OCI-LY1 (cell line): ENCODE measurements around the gene ARIH2.

Experiments
- H2AFZ ChIP-seq: fragments of 200-600 bp; sonication (generic), shearing (Covaris generic); 2 replicates; pipeline ENCODE4 v1.6.0; 2014; ENCODE audit warnings: antibody characterized with exemption, mild to moderate bottlenecking, low read length
- H3F3A ChIP-seq: fragments of 200-600 bp; sonication (generic), shearing (Covaris generic); 2 replicates; pipeline ENCODE4 v1.6.0; 2014; ENCODE audit warnings: mild to moderate bottlenecking, antibody characterized with exemption, low read length, moderate library complexity; ENCODE audit not compliant: insufficient read depth
- H3K27ac ChIP-seq: fragments of 200-600 bp; sonication (generic); 2 replicates; pipeline ENCODE4 v1.5.1; 2014; ENCODE audit warnings: low read length, mixed run types, mild to moderate bottlenecking, low read depth; ENCODE audit not compliant: poor library complexity, severe bottlenecking
- H3K27me3 ChIP-seq: fragments of 200-600 bp; sonication (generic); 2 replicates; pipeline ENCODE4 v1.6.0; 2014; ENCODE audit warnings: antibody characterized with exemption, mild to moderate bottlenecking, low read length, moderate library complexity; ENCODE audit not compliant: insufficient read depth
- H3K36me3 ChIP-seq: fragments of 200-600 bp; sonication (generic); 2 replicates; pipeline ENCODE4 v1.6.1; 2014; ENCODE audit warnings: mild to moderate bottlenecking, antibody characterized with exemption, low read length, moderate library complexity, mixed read lengths; ENCODE audit not compliant: insufficient read depth
- H3K4me1 ChIP-seq: fragments of 200-600 bp; sonication (generic); 2 replicates; pipeline ENCODE4 v1.5.1; 2014; ENCODE audit warnings: mild to moderate bottlenecking, low read length, moderate library complexity; ENCODE audit not compliant: insufficient read depth, severe bottlenecking
- H3K4me2 ChIP-seq: fragments of 200-600 bp; sonication (generic), shearing (Covaris generic); 2 replicates; pipeline ENCODE4 v1.6.1; 2014; ENCODE audit warnings: low read length
- H3K4me3 ChIP-seq: fragments of 200-600 bp; sonication (generic); 2 replicates; pipeline ENCODE4 v1.5.1; 2014; ENCODE audit warnings: low read length, low read depth, mild to moderate bottlenecking, mixed read lengths; ENCODE audit not compliant: poor library complexity, severe bottlenecking
- H3K79me2 ChIP-seq: fragments of 200-600 bp; shearing (Covaris generic); 2 replicates; pipeline ENCODE4 v1.6.1; 2016; ENCODE audit warnings: mixed run types, low read length, mixed read lengths; ENCODE audit not compliant: insufficient read depth
- H3K9ac ChIP-seq: fragments of 200-600 bp; sonication (generic), shearing (Covaris generic); 2 replicates; pipeline ENCODE4 v1.6.1; 2014; ENCODE audit warnings: mild to moderate bottlenecking, low read length, mixed read lengths
- H3K9me2 ChIP-seq: fragments of 200-600 bp; sonication (generic), shearing (Covaris generic); 2 replicates; pipeline ENCODE4 v1.6.1; 2014; ENCODE audit warnings: low read depth, mild to moderate bottlenecking, low read length, mixed read lengths
- H3K9me3 ChIP-seq: fragments of 200-600 bp; shearing (Covaris generic); 2 replicates; pipeline ENCODE4 v1.6.1; 2014; ENCODE audit warnings: low read length, mixed read lengths
- H4K20me1 ChIP-seq: fragments of 200-600 bp; sonication (generic), shearing (Covaris generic); 2 replicates; pipeline ENCODE4 v1.6.0; 2016; ENCODE audit warnings: mild to moderate bottlenecking, low read length; ENCODE audit not compliant: insufficient read depth
- CTCF ChIP-seq: fragments of 200-600 bp; sonication (generic), shearing (Covaris generic); IDR thresholded peaks from 2 replicates; pipeline ENCODE4 v1.5.1; 2017; ENCODE audit warnings: mild to moderate bottlenecking, antibody characterized with exemption, low read length, moderate library complexity, mixed read lengths
- EZH2 ChIP-seq: fragments of 200-600 bp; sonication (generic), shearing (Covaris generic); IDR thresholded peaks from 2 replicates; pipeline ENCODE4 v1.8.0; 2017; ENCODE audit warnings: borderline replicate concordance, mixed run types, mild to moderate bottlenecking, antibody characterized with exemption, low read length, moderate library complexity, mixed read lengths

Gene ARIH2

DNA sequence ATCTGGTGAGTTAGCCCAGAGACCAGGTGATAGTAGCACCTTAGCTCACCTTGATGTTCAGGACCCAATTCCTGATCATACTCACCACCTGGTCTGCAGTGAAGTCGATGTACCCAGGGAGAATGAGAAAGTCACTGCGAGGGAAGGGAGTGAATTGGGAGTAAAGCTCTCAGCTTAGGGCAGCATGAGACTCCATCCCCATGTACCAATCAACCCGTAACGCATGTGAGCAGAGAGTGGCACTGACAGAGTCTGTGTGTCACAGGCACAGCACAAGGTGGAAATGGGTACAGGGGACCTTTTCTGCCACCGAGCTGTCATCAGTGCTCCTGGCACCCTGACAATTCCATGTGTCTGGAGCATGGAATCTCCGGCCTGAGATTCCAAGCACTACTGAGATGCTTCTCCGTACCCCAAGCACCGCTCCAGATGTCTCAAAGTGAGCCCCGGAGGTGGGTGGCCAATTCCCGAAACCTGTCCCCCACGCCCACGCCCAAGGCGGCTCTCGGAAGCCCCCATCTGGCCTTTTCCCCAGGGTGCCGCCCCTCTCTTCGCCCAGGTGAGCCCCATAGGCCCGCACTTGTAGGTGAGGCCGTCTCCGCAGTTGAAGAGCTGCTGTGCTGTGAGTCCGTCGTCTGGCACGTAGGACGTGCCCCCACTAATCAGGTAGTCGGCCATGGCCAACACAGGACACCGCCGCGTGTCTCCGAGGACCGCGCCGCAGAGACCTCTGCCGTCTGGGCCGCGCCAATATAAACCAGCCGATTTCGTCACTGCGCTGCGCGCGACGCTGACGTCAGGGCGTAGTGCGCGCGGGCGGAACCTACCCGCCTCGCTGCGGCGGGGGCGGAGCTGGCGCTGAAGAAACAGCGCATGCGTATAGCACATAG is 110.3 kb downstream of the ARIH2 start, which contains the start of gene IMPDH2:
TSS of gene IMPDH2 (minus strand) at position 726 of the 890 bp plus-strand sequence. CDS start at position 678, 48 bp downstream.
- Histone ChIP-seq H3K9ac (peak within 1 kb of the TSS; percentile 85), H3K9me3 (no peaks in the 10 kb centered on the region), H3K4me2 (peak within 1 kb of the TSS; percentile 99), H3K4me1 (peaks cover 43% of the 10 kb centered on the region), H3K27ac (peak within 1 kb of the TSS; percentile 54), H3K4me3 (peak within 1 kb of the TSS; percentile 84), H3K9me2 (no peaks in the 10 kb centered on the region), H3K79me2 (no peaks in the 10 kb centered on the region), H4K20me1 (no peaks in the 10 kb centered on the region), H3K36me3 (peaks cover 88% of the 10 kb centered on the region), H2AFZ (no peak within 1 kb of the TSS), H3K27me3 (no peaks in the 10 kb centered on the region), H3F3A (0 out of 2 replicates have a peak, but pooled peaks cover 2% of the 10 kb centered on the region)
- TF ChIP-seq CTCF (peak; percentile 23; the same call in 1 of the 2 replicates), EZH2 (no peak)

DNA sequence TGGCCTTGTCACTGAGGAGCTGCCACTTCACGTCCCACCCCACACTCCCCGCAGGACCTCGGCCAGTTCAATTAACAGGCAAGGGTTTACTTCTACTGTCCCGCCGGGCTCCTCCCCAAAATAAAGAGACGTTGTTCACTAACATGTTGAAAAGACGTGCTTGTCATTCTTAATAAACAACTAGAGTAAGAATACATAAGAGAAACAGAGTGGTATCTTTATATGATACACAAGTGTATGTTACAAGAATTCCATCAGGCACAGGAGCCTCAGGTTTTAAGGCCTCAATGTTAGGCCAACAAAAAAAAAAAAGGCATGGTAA is 110.9 kb downstream of the ARIH2 start:
- Histone ChIP-seq H3K79me2 (no peaks in the 10 kb centered on the region), H2AFZ (no peak overlapping the region), H3K36me3 (peaks cover 87% of the 10 kb centered on the region), H3K27ac (peak overlapping the region; percentile 33), H3K4me2 (peak overlapping the region; percentile 99), H3K27me3 (no peaks in the 10 kb centered on the region), H3K9me2 (no peaks in the 10 kb centered on the region), H3K9me3 (no peaks in the 10 kb centered on the region), H4K20me1 (no peaks in the 10 kb centered on the region), H3F3A (0 out of 2 replicates have a peak, but pooled peaks cover 2% of the 10 kb centered on the region), H3K4me3 (peak overlapping the region; percentile 84), H3K4me1 (peaks cover 41% of the 10 kb centered on the region), H3K9ac (peak overlapping the region; percentile 85; the same call in 1 of the 2 replicates)
- TF ChIP-seq EZH2, result no peak
- TF ChIP-seq CTCF, result no peak

DNA sequence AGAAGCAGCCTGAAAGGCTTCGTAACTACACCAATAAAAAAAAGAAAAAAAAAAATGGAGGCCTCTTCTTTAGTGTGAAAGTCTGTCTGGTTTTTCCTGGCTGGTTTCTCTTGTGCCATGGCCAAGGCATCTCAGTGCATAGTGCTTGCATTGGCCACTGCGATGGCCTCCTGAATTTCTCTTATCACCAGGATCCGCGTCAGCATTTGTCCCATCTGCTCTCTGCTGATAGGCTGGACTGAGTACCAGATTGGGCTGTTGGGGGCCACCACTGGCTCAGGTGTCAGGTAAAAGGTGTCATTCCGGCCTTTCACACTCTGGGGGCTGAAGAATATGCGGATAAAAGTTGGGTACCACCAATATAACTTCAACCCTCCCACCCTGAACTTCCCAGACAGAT is 111.7 kb downstream of the ARIH2 start:
- H3K9me2 ChIP-seq, result no peaks in the 10 kb centered on the region
- H3K27ac ChIP-seq, result no peak overlapping the region
- 0 out of 2 replicates have a peak, but pooled peaks cover 2% of the 10 kb centered on the region for H3F3A ChIP-seq
- no peak overlapping the region for H2AFZ ChIP-seq
- no peak overlapping the region for H3K9ac ChIP-seq
- peaks cover 34% of the 10 kb centered on the region for H3K4me1 ChIP-seq
- no peaks in the 10 kb centered on the region for H3K27me3 ChIP-seq
- H3K79me2 ChIP-seq, result no peaks in the 10 kb centered on the region
- H3K36me3 ChIP-seq, result peaks cover 87% of the 10 kb centered on the region
- TF ChIP-seq CTCF, result no peak
- TF ChIP-seq EZH2, result no peak
- no peaks in the 10 kb centered on the region for H3K9me3 ChIP-seq
- no peak overlapping the region for H3K4me2 ChIP-seq
- no peak overlapping the region for H3K4me3 ChIP-seq
- H4K20me1 ChIP-seq, result no peaks in the 10 kb centered on the region
